HepG2 (cell line): ENCODE data around the gene CARD9. TPM values are rescaled to one million over a fixed set of nuclear protein-coding genes. Genes with fewer than 3 reads are reported as not detected.

Experiments used
- ARID3A ChIP-seq: IDR thresholded peaks from 2 replicates; pipeline ENCODE4 v1.6.1; 2012; ENCODE audit warnings: low read depth, low read length, improper control_type of control experiment
- ARID5B ChIP-seq: IDR thresholded peaks from 2 replicates; pipeline ENCODE4 v1.4.0; 2020; ENCODE audit warnings: mild to moderate bottlenecking, missing genetic modification reagents
- BCLAF1 ChIP-seq: fragments of 450-650 bp; IDR thresholded peaks from 2 replicates; pipeline ENCODE4 v1.6.1; 2017; ENCODE audit warnings: mild to moderate bottlenecking
- DRAP1 ChIP-seq: IDR thresholded peaks from 2 replicates; pipeline ENCODE4 v1.6.1; 2016; ENCODE audit warnings: missing genetic modification reagents, missing compliant biosample characterization
- GATAD2A ChIP-seq: IDR thresholded peaks from 2 replicates; pipeline ENCODE4 v1.6.1; 2016
- JUNB ChIP-seq: sonication (generic); formaldehyde crosslinking; IDR thresholded peaks from 2 replicates; pipeline ENCODE4 v1.8.0; 2022; ENCODE audit warnings: missing genetic modification reagents, mild to moderate bottlenecking, borderline replicate concordance
- LCORL ChIP-seq, 2 experiments: fragments of 450-650 bp in 1 of 2; sonication (generic) in 1 of 2; formaldehyde crosslinking in 1 of 2; IDR thresholded peaks; 2 replicates each; pipeline versions ENCODE4 v1.5.0 to v1.6.1; 2017 to 2020; ENCODE audit warnings: antibody characterized with exemption in 1 of 2, missing genetic modification reagents in 1 of 2
- MED1 ChIP-seq: sonication (generic); formaldehyde crosslinking; IDR thresholded peaks from 2 replicates; pipeline ENCODE4 v1.4.0; 2020; ENCODE audit warnings: missing genetic modification reagents
- NFKBIZ ChIP-seq: IDR thresholded peaks from 2 replicates; pipeline ENCODE4 v1.6.1; 2018; ENCODE audit warnings: missing genetic modification reagents, missing compliant biosample characterization
- PHF5A ChIP-seq: IDR thresholded peaks from one replicate; pipeline ENCODE4 v1.6.1; 2018; ENCODE audit warnings: low read depth, missing genetic modification reagents; ENCODE audit not compliant: unreplicated experiment
- PTBP1 ChIP-seq: fragments of 200-400 bp; formaldehyde crosslinking; IDR thresholded peaks from 2 replicates; pipeline ENCODE4 v1.6.1; 2018; ENCODE audit warnings: low read length, low read depth; ENCODE audit not compliant: poor library complexity, severe bottlenecking
- RCOR2 ChIP-seq: IDR thresholded peaks from 2 replicates; pipeline ENCODE4 v1.6.1; 2016; ENCODE audit warnings: missing biosample characterization, missing genetic modification reagents
- SMC3 ChIP-seq: IDR thresholded peaks from 2 replicates; pipeline ENCODE4 v1.6.1; 2011; ENCODE audit warnings: low read length, improper control_type of control experiment
- SRF ChIP-seq: IDR thresholded peaks from 2 replicates; pipeline ENCODE4 v1.6.1; 2011; ENCODE audit warnings: mild to moderate bottlenecking, low read depth, low read length, moderate library complexity
- TFAP4 ChIP-seq: sonication (generic); IDR thresholded peaks from 2 replicates; pipeline ENCODE4 v1.6.1; 2016; ENCODE audit warnings: low read depth, borderline replicate concordance
- ZNF260 ChIP-seq: sonication (generic); formaldehyde crosslinking; IDR thresholded peaks from 2 replicates; pipeline ENCODE4 v1.4.0; 2020; ENCODE audit warnings: missing genetic modification reagents, low read depth, mild to moderate bottlenecking, borderline replicate concordance
- ZNF264 ChIP-seq: sonication (generic); formaldehyde crosslinking; IDR thresholded peaks from 2 replicates; pipeline ENCODE4 v1.4.0; 2020; ENCODE audit warnings: missing genetic modification reagents
- ZNF446 ChIP-seq: sonication (generic); formaldehyde crosslinking; IDR thresholded peaks from 2 replicates; pipeline ENCODE4 v1.5.0; 2020; ENCODE audit warnings: mild to moderate bottlenecking, missing genetic modification reagents
- ZNF740 ChIP-seq: sonication (generic); formaldehyde crosslinking; IDR thresholded peaks from 2 replicates; pipeline ENCODE4 v1.4.0; 2020; ENCODE audit warnings: missing genetic modification reagents
- ZSCAN22 ChIP-seq: sonication (generic); formaldehyde crosslinking; IDR thresholded peaks from 2 replicates; pipeline ENCODE4 v1.4.0; 2020; ENCODE audit warnings: mild to moderate bottlenecking, missing genetic modification reagents
- polyA plus RNA-seq, 8 experiments: library from polyadenylated mRNA; depleted of rRNA in 3 of 8; stranded (reverse) in 7 of 8; unstranded in 1 of 8; fragments of >200 nt; fragmentation: Illumina TruSeq in 4 of 8; extraction: Trizol in 4 of 8; gene quantifications; 2 replicates each; pipeline versions ENCODE4 v1.2.1 to v1.2.3, GENCODE V29; 2011 to 2016; ENCODE audit warnings: low read depth in 4 of 8, missing spikeins in 1 of 8, mixed read lengths in 1 of 8; ENCODE audit not compliant: insufficient read depth in 1 of 8
- total RNA-seq, 5 experiments: library from RNA; depleted of rRNA; stranded (reverse); fragments of >200 nt; fragmentation: Illumina TruSeq; extraction: Trizol; gene quantifications; 2 replicates each; pipeline ENCODE4 v1.2.3, GENCODE V29; 2016; ENCODE audit warnings: low read depth in 1 of 5

The CARD9 gene
- total and polyA plus RNA-seq, 2 of the 13 experiments (the other 11 are each of a cell fraction or from before 2014, with no cell fraction given) = 3.3 to 7.4 TPM

GRCh38 chr9:136409557-136410455 lies 36.3 kb upstream of the CARD9 start (continued):
- TF ChIP-seq ARID5B (CRISPR knock-in tag) = no peak
- no peak for TF ChIP-seq ZNF740
- no peak for TF ChIP-seq SMC3
- no peak for TF ChIP-seq BCLAF1
- peak; percentile 82 for TF ChIP-seq ZNF264 (CRISPR knock-in tag)
- TF ChIP-seq RCOR2 = no peak
- TF ChIP-seq DRAP1 (CRISPR knock-in tag) = no peak
- TF ChIP-seq NFKBIZ (CRISPR knock-in tag) = no peak
- TF ChIP-seq LCORL (IDR thresholded peaks at IDR 0.05) = no peak
- no peak for TF ChIP-seq LCORL (CRISPR knock-in tag; IDR thresholded peaks at IDR 0.05)
- no peak for TF ChIP-seq SRF
- no peak; the same call in 1 of the 2 replicates for TF ChIP-seq MED1 (CRISPR knock-in tag)
- TF ChIP-seq PTBP1 = peak; percentile 50
- TF ChIP-seq PHF5A = no peak
- no peak for TF ChIP-seq ZNF446 (CRISPR knock-in tag)
- no peak for TF ChIP-seq GATAD2A (CRISPR knock-in tag)
- TF ChIP-seq ZSCAN22 (CRISPR knock-in tag) = no peak
- no peak for TF ChIP-seq TFAP4
- no peak for TF ChIP-seq ARID3A
- no peak for TF ChIP-seq JUNB (CRISPR knock-in tag)
- no peak for TF ChIP-seq ZNF260
